HepG2 (cell line): ENCODE measurements around the gene NRAP. TPM values are rescaled to one million over a fixed set of nuclear protein-coding genes. Genes with fewer than 3 reads are reported as not detected.
A peak's percentile ranks its signal among the peaks of the same experiment; 100 is the strongest.

Experiments used
- ARNTL ChIP-seq: sonication (generic); formaldehyde crosslinking; IDR thresholded peaks from 2 replicates; pipeline ENCODE4 v1.4.0; 2020; ENCODE audit warnings: mild to moderate bottlenecking, missing genetic modification reagents
- HIVEP1 ChIP-seq: sonication (generic); formaldehyde crosslinking; IDR thresholded peaks from 2 replicates; pipeline ENCODE4 v1.4.0; 2020; ENCODE audit warnings: mild to moderate bottlenecking, missing genetic modification reagents
- MXD3 ChIP-seq: IDR thresholded peaks from 2 replicates; pipeline ENCODE4 v1.6.1; 2016; ENCODE audit warnings: mild to moderate bottlenecking, missing biosample characterization, missing genetic modification reagents
- NR2F2 ChIP-seq: IDR thresholded peaks from 2 replicates; pipeline ENCODE4 v1.6.1; 2012; ENCODE audit warnings: low read depth, inconsistent platforms, borderline replicate concordance
- RBAK ChIP-seq: sonication (generic); formaldehyde crosslinking; IDR thresholded peaks from 2 replicates; pipeline ENCODE4 v1.5.1; 2020; ENCODE audit warnings: mild to moderate bottlenecking, missing genetic modification reagents
- RCOR2 ChIP-seq: IDR thresholded peaks from 2 replicates; pipeline ENCODE4 v1.6.1; 2016; ENCODE audit warnings: missing biosample characterization, missing genetic modification reagents
- RNF219 ChIP-seq: sonication (generic); formaldehyde crosslinking; IDR thresholded peaks from 2 replicates; pipeline ENCODE4 v1.5.0; 2020; ENCODE audit warnings: mild to moderate bottlenecking, missing genetic modification reagents
- TMF1 ChIP-seq: sonication (generic); formaldehyde crosslinking; IDR thresholded peaks from 2 replicates; pipeline ENCODE4 v1.8.1; 2022; ENCODE audit warnings: low read depth, missing genetic modification reagents
- ZNF333 ChIP-seq: sonication (generic); formaldehyde crosslinking; IDR thresholded peaks from 2 replicates; pipeline ENCODE4 v1.4.0; 2020; ENCODE audit warnings: mild to moderate bottlenecking, missing genetic modification reagents, borderline replicate concordance
- ZNF350 ChIP-seq: sonication (generic); formaldehyde crosslinking; IDR thresholded peaks from 2 replicates; pipeline ENCODE4 v1.4.0; 2020; ENCODE audit warnings: mild to moderate bottlenecking, low read depth, missing genetic modification reagents, borderline replicate concordance
- ZNF501 ChIP-seq: sonication (generic); formaldehyde crosslinking; IDR thresholded peaks from 2 replicates; pipeline ENCODE4 v1.5.1; 2020; ENCODE audit warnings: mild to moderate bottlenecking, moderate library complexity, missing genetic modification reagents
- polyA plus RNA-seq, 8 experiments: library from polyadenylated mRNA; depleted of rRNA in 3 of 8; stranded (reverse) in 7 of 8; unstranded in 1 of 8; fragments of >200 nt; fragmentation: Illumina TruSeq in 4 of 8; extraction: Trizol in 4 of 8; gene quantifications; 2 replicates each; pipeline versions ENCODE4 v1.2.1 to v1.2.3, GENCODE V29; 2011 to 2016; ENCODE audit warnings: low read depth in 4 of 8, missing spikeins in 1 of 8, mixed read lengths in 1 of 8; ENCODE audit not compliant: insufficient read depth in 1 of 8
- total RNA-seq, 5 experiments: library from RNA; depleted of rRNA; stranded (reverse); fragments of >200 nt; fragmentation: Illumina TruSeq; extraction: Trizol; gene quantifications; 2 replicates each; pipeline ENCODE4 v1.2.3, GENCODE V29; 2016; ENCODE audit warnings: low read depth in 1 of 5
- TF ChIP-seq, protein P1 (sequence below): sonication (generic); formaldehyde crosslinking; IDR thresholded peaks from 2 replicates; pipeline ENCODE4 v1.4.0; 2020; ENCODE audit warnings: missing genetic modification reagents, borderline replicate concordance
- TF ChIP-seq, protein P2 (sequence below): sonication (generic); formaldehyde crosslinking; IDR thresholded peaks from 2 replicates; pipeline ENCODE4 v1.5.0; 2020; ENCODE audit warnings: mild to moderate bottlenecking, missing genetic modification reagents
- TF ChIP-seq, protein P3 (sequence below): sonication (generic); formaldehyde crosslinking; IDR thresholded peaks from 2 replicates; pipeline ENCODE4 v1.8.0; 2022; ENCODE audit warnings: missing genetic modification reagents, mild to moderate bottlenecking, inconsistent platforms, borderline replicate concordance
- TF ChIP-seq, protein P4 (sequence below): sonication (generic); formaldehyde crosslinking; IDR thresholded peaks from 2 replicates; pipeline ENCODE4 v1.8.1; 2023; ENCODE audit warnings: missing genetic modification reagents, inconsistent platforms, borderline replicate concordance

The NRAP gene
- total and polyA plus RNA-seq, 2 of the 13 experiments (the other 11 are each of a cell fraction or from before 2014, with no cell fraction given), result not detected

GRCh38 chr10:113679463-113680189 lies 15.8 kb upstream of the NRAP start, which contains the start of gene CASP7 (continued):
- TF ChIP-seq, protein P1, sequence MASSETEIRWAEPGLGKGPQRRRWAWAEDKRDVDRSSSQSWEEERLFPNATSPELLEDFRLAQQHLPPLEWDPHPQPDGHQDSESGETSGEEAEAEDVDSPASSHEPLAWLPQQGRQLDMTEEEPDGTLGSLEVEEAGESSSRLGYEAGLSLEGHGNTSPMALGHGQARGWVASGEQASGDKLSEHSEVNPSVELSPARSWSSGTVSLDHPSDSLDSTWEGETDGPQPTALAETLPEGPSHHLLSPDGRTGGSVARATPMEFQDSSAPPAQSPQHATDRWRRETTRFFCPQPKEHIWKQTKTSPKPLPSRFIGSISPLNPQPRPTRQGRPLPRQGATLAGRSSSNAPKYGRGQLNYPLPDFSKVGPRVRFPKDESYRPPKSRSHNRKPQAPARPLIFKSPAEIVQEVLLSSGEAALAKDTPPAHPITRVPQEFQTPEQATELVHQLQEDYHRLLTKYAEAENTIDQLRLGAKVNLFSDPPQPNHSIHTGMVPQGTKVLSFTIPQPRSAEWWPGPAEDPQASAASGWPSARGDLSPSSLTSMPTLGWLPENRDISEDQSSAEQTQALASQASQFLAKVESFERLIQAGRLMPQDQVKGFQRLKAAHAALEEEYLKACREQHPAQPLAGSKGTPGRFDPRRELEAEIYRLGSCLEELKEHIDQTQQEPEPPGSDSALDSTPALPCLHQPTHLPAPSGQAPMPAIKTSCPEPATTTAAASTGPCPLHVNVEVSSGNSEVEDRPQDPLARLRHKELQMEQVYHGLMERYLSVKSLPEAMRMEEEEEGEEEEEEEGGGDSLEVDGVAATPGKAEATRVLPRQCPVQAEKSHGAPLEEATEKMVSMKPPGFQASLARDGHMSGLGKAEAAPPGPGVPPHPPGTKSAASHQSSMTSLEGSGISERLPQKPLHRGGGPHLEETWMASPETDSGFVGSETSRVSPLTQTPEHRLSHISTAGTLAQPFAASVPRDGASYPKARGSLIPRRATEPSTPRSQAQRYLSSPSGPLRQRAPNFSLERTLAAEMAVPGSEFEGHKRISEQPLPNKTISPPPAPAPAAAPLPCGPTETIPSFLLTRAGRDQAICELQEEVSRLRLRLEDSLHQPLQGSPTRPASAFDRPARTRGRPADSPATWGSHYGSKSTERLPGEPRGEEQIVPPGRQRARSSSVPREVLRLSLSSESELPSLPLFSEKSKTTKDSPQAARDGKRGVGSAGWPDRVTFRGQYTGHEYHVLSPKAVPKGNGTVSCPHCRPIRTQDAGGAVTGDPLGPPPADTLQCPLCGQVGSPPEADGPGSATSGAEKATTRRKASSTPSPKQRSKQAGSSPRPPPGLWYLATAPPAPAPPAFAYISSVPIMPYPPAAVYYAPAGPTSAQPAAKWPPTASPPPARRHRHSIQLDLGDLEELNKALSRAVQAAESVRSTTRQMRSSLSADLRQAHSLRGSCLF (CRISPR knock-in tag), result no peak
- TF ChIP-seq ARNTL (CRISPR knock-in tag), result no peak
- no peak; the same call in 1 of the 2 replicates for TF ChIP-seq MXD3
- no peak for TF ChIP-seq TMF1 (CRISPR knock-in tag)
- no peak for TF ChIP-seq RBAK
- TF ChIP-seq RCOR2 (CRISPR knock-in tag), result no peak
- TF ChIP-seq HIVEP1, result peak; percentile 29; the same call in 1 of the 2 replicates
- TF ChIP-seq, protein P2, sequence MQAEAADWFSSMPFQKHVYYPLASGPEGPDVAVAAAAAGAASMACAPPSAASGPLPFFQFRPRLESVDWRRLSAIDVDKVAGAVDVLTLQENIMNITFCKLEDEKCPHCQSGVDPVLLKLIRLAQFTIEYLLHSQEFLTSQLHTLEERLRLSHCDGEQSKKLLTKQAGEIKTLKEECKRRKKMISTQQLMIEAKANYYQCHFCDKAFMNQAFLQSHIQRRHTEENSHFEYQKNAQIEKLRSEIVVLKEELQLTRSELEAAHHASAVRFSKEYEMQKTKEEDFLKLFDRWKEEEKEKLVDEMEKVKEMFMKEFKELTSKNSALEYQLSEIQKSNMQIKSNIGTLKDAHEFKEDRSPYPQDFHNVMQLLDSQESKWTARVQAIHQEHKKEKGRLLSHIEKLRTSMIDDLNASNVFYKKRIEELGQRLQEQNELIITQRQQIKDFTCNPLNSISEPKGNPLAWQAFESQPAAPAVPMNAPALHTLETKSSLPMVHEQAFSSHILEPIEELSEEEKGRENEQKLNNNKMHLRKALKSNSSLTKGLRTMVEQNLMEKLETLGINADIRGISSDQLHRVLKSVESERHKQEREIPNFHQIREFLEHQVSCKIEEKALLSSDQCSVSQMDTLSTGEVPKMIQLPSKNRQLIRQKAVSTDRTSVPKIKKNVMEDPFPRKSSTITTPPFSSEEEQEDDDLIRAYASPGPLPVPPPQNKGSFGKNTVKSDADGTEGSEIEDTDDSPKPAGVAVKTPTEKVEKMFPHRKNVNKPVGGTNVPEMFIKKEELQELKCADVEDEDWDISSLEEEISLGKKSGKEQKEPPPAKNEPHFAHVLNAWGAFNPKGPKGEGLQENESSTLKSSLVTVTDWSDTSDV (CRISPR knock-in tag), result no peak
- no peak for TF ChIP-seq ZNF333 (CRISPR knock-in tag)
- TF ChIP-seq ZNF501 (CRISPR knock-in tag), result no peak
- TF ChIP-seq, protein P3, sequence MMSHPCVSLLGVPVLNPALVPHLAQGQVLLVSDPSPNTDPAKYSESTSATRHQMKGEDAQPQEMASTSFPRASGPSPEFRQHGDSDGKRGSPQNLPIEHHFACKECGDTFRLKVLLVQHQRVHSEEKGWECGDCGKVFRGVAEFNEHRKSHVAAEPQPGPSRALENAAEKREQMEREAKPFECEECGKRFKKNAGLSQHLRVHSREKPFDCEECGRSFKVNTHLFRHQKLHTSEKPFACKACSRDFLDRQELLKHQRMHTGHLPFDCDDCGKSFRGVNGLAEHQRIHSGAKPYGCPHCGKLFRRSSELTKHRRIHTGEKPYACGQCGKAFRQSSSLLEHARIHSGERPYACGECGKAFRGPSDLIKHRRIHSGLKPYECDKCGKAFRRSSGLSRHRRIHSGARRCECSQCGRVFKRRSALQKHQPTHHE (CRISPR knock-in tag), result 0 out of 2 replicates have a peak, but pooled peaks have one; percentile 66
- TF ChIP-seq NR2F2, result peak; percentile 35; the same call in 1 of the 2 replicates
- TF ChIP-seq RNF219, result no peak
- TF ChIP-seq, protein P4, sequence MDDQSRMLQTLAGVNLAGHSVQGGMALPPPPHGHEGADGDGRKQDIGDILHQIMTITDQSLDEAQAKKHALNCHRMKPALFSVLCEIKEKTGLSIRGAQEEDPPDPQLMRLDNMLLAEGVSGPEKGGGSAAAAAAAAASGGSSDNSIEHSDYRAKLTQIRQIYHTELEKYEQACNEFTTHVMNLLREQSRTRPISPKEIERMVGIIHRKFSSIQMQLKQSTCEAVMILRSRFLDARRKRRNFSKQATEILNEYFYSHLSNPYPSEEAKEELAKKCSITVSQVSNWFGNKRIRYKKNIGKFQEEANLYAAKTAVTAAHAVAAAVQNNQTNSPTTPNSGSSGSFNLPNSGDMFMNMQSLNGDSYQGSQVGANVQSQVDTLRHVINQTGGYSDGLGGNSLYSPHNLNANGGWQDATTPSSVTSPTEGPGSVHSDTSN (CRISPR knock-in tag), result no peak
- TF ChIP-seq ZNF350 (CRISPR knock-in tag), result no peak; the same call in 1 of the 2 replicates
